NCI-H187 treated with DMSO at 0.1 percent for 48 hours (cell line): ENCODE results near the gene GPR32.
"Not testable (repeated sequence)": the region's sequence is repeated elsewhere in the genome, so short reads cannot be mapped to it uniquely, and the experiment has no call there.

Experiments used
- DNase-seq: peaks from one replicate; lab custom pipeline; 2025; lab: John Stamatoyannopoulos, UW

The GPR32 gene, protein sequence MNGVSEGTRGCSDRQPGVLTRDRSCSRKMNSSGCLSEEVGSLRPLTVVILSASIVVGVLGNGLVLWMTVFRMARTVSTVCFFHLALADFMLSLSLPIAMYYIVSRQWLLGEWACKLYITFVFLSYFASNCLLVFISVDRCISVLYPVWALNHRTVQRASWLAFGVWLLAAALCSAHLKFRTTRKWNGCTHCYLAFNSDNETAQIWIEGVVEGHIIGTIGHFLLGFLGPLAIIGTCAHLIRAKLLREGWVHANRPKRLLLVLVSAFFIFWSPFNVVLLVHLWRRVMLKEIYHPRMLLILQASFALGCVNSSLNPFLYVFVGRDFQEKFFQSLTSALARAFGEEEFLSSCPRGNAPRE

DNA sequence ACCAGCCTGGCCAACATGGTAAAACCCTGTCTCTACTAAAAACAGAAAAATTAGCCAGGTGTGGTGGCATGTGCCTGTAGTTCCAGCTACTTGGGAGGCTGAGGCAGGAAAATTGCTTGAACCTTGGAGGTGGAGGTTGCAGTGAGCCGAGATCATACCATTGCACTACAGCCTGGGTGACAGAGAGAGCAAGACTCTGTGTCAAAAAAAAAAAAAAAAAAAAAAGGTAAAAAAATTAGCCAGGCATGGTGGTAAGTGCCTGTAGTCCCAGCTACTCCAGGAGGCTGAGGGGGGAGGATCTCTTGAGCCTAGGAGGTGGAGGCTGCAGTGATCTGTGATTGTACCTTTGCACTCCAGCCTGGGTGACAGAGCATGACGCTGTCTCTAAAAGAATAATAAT, at the start of gene GPR32:
Gene GPR32 (plus strand): TSS at position 301 of the 400 bp plus-strand sequence. CDS start 137 bp downstream, outside the sequence.
- not testable (repeated sequence) for DNase-seq

GRCh38 chr19:50720921-50721381, 49.3 kb upstream of the GPR32 start:
- DNase-seq: no peak

DNA sequence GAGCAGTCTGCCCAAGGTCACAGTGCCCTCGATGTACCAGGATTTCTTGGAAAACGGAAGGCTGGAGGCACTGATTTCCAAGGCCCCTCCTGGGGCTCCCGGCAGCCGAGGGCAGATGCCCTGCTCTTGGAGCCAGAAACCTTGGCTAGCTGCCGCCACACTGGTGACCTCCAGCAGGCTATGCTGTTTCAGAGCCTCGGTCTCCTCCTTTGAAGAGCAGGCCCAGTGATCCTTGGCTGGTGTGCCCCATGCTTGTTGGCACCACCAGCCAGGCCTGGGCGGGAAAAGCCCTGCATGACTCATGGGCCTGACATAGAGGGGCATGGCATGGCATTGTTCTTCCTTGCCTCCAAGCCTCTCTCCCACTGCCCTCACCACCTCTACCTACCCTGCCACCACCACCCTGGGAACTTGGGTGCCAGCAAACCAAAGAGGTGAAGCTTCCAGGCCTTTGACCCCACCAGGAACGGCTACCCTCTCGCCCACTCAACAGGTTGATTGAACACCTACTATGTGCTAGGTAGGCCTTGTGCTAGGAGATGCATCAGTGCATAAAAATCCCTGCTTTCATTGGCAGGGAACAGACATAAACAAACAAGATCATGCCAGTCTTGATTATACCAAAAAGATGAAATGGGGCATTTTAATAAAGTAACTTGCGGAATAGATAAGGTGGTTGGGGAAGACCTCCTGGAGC, 48.7 kb upstream of the GPR32 start:
- DNase-seq: no peak

DNA sequence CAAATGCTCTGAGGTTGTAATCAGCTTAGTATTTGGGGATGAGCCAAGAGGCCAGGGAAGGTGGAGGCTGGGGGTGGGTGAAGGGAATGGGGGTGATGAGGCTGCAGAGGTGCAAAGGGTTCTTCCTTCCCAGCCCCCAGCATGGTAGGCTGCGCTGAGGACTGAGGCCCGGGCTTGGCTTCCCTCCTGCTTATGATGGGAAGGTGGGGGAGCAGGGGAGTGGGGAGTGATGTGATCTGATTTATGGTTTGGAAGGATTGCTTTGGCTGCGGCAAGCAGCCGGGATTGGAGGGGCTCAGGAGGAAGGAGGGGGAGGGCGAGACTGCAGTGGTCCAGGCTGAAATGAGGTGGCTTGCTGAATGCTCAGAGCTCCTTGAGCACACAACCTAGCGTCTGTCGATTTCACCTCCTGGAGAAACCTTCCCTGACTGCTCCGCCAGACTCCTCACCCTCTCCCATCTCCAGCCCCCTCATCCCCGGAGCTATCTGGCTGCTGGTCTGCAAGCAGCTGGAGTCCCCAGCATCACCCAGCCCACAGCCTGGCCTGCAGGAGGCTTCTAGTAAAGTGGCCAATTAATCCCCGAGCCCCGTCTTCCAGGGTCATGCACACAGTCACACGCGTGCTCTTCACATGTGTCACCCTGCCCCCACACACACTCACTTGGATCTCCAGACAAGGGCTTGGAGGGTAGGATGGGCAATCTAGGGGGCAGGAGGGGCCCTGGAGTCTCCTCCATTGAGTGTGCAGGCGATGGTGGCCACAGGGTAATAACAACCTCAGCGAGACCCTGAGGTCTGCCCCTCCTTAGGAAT, 47.9 kb upstream of the GPR32 start:
- no peak for DNase-seq

DNA sequence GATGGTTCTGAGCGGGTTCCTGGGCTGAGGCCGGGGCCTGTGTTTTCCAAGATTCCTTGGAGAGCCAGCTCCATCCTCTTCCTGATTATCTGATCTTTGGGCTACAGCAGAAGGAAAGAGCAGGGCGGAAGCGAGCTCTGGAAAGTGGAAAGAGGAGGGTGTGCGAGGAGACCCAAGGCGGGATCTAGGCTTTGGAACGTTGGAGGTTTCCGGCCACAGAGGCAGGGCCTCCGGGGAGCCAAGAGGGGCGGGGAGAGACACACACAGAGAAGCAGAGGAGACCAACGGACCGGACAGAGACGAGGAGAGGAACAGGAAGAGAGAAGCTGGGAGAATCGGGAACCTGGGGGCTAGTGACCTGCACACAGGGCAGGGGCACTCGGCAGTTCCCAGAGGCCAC, 47.2 kb upstream of the GPR32 start, which contains the start of gene CLEC11A:
Gene CLEC11A (plus strand): TSS at position 296 of the 400 bp plus-strand sequence. CDS start 162 bp downstream, outside the sequence.
- DNase-seq: no peak

- no peak for DNase-seq
Observed at GRCh38 chr19:50723735-50724521, 46.3 kb upstream of the GPR32 start.

- DNase-seq: peak; percentile 78
Observed at GRCh38 chr19:50724522-50725217, 45.6 kb upstream of the GPR32 start.

DNA sequence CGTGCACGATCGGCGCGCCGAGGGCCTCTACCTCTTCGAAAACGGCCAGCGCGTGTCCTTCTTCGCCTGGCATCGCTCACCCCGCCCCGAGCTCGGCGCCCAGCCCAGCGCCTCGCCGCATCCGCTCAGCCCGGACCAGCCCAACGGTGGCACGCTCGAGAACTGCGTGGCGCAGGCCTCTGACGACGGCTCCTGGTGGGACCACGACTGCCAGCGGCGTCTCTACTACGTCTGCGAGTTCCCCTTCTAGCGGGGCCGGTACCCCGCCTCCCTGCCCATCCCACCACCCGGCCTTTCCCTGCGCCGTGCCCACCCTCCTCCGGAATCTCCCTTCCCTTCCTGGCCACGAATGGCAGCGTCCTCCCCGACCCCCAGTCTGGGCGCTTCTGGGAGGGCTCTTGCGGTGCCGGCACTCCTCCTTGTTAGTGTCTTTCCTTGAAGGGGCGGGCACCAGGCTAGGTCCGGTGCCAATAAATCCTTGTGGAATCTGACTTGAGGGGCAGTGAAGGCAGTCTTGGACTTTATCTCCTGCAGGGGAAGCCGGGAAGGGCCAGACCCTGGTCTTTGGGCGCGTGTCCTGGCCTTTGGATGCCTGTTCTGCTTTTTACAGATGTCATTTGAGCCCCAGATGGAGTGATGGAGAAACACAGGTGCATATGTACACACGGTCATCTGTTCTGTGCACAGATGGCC, 44.9 kb upstream of the GPR32 start:
- no peak for DNase-seq

DNA sequence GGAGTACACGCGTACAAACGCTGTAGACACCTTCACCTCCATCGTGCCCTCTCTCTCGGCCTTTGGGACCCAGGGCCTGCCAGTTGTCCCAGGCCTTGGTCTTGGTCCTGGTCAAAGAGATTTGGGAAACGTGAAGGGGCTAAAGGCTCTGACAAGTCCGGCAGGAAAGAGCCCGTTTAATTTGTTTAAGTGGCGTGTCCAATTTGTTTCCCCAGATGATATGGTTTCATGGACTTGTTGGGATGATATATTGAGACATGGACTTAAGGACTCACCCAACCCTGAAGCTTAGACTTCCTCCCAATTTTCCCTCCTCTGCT, 44.4 kb upstream of the GPR32 start:
- DNase-seq: no peak

GRCh38 chr19:50728084-50728737, 42.1 kb upstream of the GPR32 start:
- no peak for DNase-seq

DNA sequence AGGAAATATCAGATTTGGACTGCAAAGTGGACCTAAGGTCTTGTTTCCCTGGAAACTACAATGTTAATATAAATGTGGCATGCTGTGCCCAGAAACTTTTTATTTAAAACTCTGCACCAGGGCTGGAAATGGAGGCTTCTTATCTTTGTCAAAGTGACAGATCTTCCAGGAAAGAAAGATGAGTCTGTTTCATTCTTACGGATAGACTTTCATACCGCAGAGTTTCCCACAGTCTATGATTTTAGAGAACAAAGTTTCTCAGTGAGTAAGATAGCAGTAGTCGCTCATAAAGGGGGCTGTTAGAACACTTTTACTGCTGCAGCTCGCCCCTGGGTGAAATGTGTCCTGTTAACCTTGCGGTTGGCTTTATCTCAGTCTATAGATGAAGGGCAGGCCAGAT, 40.4 kb upstream of the GPR32 start:
- DNase-seq: no peak

DNA sequence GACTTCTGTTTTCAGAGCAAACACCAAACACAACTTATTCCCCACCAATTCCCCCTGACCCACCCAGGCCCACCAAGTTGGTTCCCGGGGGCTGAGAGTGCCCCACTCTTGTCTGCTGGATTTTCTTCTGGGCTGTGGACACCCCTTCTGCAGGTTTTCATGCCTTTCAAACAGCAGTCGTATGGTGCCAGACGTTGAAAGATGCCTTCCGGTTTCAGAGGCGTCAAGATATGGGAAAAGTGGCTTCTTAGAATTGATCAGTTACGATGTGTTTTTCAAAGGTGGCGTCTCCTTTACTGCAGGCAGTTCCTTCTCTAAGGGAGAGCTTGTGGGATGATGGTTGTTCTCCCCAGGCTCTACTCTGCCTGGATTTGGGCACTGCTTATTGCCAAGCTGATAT, 34.4 kb upstream of the GPR32 start:
- DNase-seq: no peak

- no peak for DNase-seq
Observed at GRCh38 chr19:50736338-50736737, 33.9 kb upstream of the GPR32 start.

GRCh38 chr19:50739132-50739913, 30.9 kb upstream of the GPR32 start:
- DNase-seq: no peak

DNA sequence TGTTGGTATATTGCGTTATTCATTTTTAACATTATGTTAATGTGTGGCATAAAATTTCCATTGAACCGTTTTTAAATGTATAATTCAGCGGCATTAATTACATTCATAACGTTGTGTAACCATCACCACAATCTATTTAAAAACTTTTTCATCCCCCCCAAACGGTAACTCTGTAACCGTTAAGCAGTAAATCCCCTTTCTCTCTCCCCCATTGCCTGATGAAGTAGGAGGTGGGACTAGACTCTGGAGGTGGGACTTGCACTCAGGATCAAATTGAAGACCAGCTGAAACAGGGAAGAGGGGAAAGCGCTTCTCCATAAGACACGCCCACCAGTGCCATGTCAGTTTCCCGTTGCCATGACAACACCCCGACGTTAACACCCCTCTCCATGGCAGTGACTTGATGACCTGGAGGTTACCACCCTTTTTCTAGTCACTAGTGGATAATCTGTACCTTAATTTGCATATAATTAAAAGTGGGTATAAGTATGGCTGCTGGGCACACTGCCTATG, 30.3 kb upstream of the GPR32 start:
- DNase-seq: no peak

DNA sequence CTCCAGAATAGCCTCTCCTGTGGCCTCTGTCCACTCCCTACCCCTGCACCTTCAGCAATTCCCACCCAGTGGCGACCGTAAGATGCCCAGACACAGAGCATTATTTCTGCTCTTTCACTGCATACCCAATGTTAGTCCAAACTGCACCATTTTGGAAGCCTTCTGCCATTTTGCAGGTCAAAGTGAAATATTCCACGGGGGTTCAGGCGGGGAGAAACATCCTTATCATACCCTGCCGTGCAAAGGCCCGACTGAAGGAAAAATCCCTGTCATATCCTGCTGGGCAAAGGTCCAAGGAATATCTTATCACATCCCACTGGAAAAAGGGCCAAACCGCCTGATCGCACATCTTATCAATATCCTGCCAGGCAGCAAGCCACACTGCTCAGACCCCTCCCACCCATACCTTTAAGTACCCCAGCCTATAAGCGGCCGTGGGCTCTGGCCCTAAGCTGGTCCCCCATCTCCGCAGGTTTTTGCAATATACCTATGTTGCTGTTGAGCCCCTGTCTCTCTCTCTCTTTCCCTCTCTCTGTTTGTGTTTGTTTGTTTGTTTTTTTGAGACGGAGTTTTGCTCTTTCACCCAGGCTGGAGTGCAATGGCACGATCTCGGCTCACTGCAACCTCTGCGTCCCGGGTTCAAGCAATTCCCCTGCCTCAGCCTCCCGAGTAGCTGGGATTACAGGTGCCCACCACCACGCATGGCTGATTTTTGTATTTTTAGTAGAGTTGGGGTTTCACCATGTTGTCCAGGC, 28.9 kb upstream of the GPR32 start:
- no peak for DNase-seq

- DNase-seq: no peak
Observed at GRCh38 chr19:50743537-50743936, 26.7 kb upstream of the GPR32 start.

DNA sequence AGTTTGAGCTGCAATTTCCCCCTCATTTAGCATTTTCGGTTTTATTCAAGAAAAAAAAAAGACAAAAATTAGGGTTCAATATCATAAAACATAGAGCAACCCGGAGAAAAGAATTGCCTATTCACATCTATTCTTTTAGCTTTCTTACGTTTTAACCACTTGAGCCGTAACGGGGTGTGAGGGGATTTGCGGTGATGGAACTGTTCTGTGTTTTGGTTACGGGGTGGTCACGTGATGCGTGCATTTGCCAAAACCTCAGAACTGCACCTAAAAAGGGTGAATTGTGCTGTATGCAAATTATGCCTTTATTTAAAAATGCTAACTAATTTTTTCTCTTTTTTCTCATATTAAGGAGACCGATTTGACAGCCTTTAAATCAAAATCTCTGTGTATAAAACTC, 25.0 kb upstream of the GPR32 start:
- DNase-seq: no peak
